HG02852 (cell line): ENCODE results near the gene ASGR1.
A peak's percentile ranks its signal among the peaks of the same experiment; 100 is the strongest.

Experiments used
- ATAC-seq: cut with Tn5 transposase; IDR thresholded peaks from one replicate; pipeline ENCODE4 v1.9.1; 2021; ENCODE audit warnings: mild to moderate bottlenecking, moderate library complexity; ENCODE audit not compliant: unreplicated experiment

Gene ASGR1

GRCh38 chr17:7179317-7180254, at the start of gene ASGR1:
Gene ASGR1 (minus strand): TSS chr17:7179370. CDS start chr17:7178563, 807 bp downstream.
- ATAC-seq = no peak

GRCh38 chr17:7228920-7229319, 49.8 kb upstream of the ASGR1 start:
- no peak for ATAC-seq

GRCh38 chr17:7226721-7227710, 47.8 kb upstream of the ASGR1 start:
- ATAC-seq = no peak

- no peak for ATAC-seq
These were observed 46.7 kb upstream of the ASGR1 start for GRCh38 chr17:7225711-7226331.

GRCh38 chr17:7224661-7225111, 45.5 kb upstream of the ASGR1 start:
- ATAC-seq = no peak

GRCh38 chr17:7224110-7224509, 44.9 kb upstream of the ASGR1 start:
- no peak for ATAC-seq

- ATAC-seq = no peak
These were observed 44.2 kb upstream of the ASGR1 start for GRCh38 chr17:7223375-7223774.

- no peak for ATAC-seq
These were observed 43.8 kb upstream of the ASGR1 start for GRCh38 chr17:7222972-7223292.

- no peak for ATAC-seq
These were observed 43.2 kb upstream of the ASGR1 start for GRCh38 chr17:7222093-7222971.

GRCh38 chr17:7221278-7222092, 42.3 kb upstream of the ASGR1 start:
- ATAC-seq = no peak

GRCh38 chr17:7220593-7221277, 41.6 kb upstream of the ASGR1 start:
- ATAC-seq = no peak

- ATAC-seq = peak; percentile 50
These were observed 40.8 kb upstream of the ASGR1 start, which contains the start of the genes ACADVL and DLG4 for GRCh38 chr17:7219812-7220592. Gene ACADVL (plus strand): TSS chr17:7219938. CDS start chr17:7219985, 47 bp downstream. Gene DLG4 (minus strand): TSS chr17:7219836.

GRCh38 chr17:7219229-7219811, 40.1 kb upstream of the ASGR1 start:
- ATAC-seq = no peak

- ATAC-seq = no peak
These were observed 39.6 kb upstream of the ASGR1 start for GRCh38 chr17:7218758-7219157.

- ATAC-seq = no peak
These were observed 39.0 kb upstream of the ASGR1 start for GRCh38 chr17:7218166-7218565.

- ATAC-seq = no peak
These were observed 38.2 kb upstream of the ASGR1 start for GRCh38 chr17:7217113-7217987.
